ENCODE measurements around the gene CD101.

DNA sequence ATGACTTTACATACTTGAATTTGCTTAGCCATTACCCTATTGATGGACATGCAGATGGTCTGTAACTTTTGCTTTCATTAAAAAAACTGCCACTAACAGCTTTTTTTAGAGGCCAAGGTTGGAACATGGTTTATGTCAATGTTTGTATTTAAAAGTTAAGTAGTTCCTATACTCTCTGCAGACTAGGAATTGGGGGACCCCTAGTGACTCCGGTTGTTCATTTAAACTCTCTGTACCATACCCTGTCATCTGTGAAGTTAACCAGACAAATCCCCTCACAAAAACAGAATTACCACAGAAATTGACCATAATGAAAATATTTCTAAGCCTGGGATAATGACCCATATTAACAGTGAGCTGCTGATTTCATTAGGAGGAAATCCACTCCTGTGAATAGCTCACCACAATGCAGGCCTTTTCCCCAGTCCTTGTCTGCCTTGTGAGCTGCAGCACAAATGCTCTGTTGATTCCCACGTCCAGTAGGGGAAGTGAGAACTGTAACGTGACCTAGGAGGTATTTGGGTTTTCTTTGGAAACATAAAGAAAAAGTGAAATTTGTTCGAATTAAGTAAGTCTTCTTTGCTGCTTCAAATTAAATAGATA lies 30.2 kb upstream of the CD101 start:
- TF ChIP-seq, protein P1, sequence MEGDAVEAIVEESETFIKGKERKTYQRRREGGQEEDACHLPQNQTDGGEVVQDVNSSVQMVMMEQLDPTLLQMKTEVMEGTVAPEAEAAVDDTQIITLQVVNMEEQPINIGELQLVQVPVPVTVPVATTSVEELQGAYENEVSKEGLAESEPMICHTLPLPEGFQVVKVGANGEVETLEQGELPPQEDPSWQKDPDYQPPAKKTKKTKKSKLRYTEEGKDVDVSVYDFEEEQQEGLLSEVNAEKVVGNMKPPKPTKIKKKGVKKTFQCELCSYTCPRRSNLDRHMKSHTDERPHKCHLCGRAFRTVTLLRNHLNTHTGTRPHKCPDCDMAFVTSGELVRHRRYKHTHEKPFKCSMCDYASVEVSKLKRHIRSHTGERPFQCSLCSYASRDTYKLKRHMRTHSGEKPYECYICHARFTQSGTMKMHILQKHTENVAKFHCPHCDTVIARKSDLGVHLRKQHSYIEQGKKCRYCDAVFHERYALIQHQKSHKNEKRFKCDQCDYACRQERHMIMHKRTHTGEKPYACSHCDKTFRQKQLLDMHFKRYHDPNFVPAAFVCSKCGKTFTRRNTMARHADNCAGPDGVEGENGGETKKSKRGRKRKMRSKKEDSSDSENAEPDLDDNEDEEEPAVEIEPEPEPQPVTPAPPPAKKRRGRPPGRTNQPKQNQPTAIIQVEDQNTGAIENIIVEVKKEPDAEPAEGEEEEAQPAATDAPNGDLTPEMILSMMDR (IDR thresholded peaks at IDR 0.05; ENCODE audit: borderline replicate concordance, extremely low read depth, low read length, poor library complexity, severe bottlenecking): no peak
- TF ChIP-seq EZH2 (IDR thresholded peaks at IDR 0.05; ENCODE audit: borderline replicate concordance, low read depth, low read length, severe bottlenecking): no peak

All from DND-41 (cell line).